ENCODE results near the gene FFAR2. TPM values are rescaled to one million over a fixed set of nuclear protein-coding genes. Genes with fewer than 3 reads are reported as not detected.

The FFAR2 gene
- total and polyA plus RNA-seq, 9 of the 15 experiments (the other 6 are each of a cell fraction or from before 2014, with no cell fraction given): not detected

GRCh38 chr19:35431145-35431807, 16.8 kb upstream of the FFAR2 start:
- H3K9me3 ChIP-seq (replicated peaks; ENCODE audit: control insufficient read depth, insufficient read depth, low read depth, low read length): no peaks in the 10 kb centered on the region
- no peaks in the 10 kb centered on the region for H3K36me3 ChIP-seq (ENCODE audit: control insufficient read depth, insufficient read depth, low read length)
- BruUV-seq (replicated peaks): no TSS peak
- no peaks in the 10 kb centered on the region for H3K79me2 ChIP-seq (ENCODE audit: control insufficient read depth, insufficient read depth, low read length)
- in situ Hi-C loops (cut with MboI) (no loop called here), intact Hi-C loops (cut with micrococcal nuclease) (no loop called here)
- H3K9ac ChIP-seq (ENCODE audit: insufficient read depth in 1 of 2, low read depth in 2 of 2, low read length in 2 of 2): no peak overlapping the region
- H3K27ac ChIP-seq (ENCODE audit: extremely low read depth, low read depth, low read length): no peak overlapping the region
- H4K20me1 ChIP-seq (replicated peaks; ENCODE audit: control insufficient read depth, insufficient read depth, low read length): no peaks in the 10 kb centered on the region
- peaks cover 44 to 59% of the 10 kb centered on the region in 2 experiments for H3K27me3 ChIP-seq (ENCODE audit: control insufficient read depth in 2 of 2, insufficient read depth in 2 of 2, low read length in 2 of 2)
- DNase-seq (ENCODE audit: extremely low read depth in 1 of 4, low spot score in 3 of 4) (no peak), FAIRE-seq (no peak), ATAC-seq (no peak)
- 7% methylated on average over 8 of the region's 8 CpGs for WGBS (ENCODE audit: insufficient coverage, low coverage, missing lambda C conversion rate)
- H3K9me1 ChIP-seq (ENCODE audit: control insufficient read depth, insufficient read depth, low read length): no peaks in the 10 kb centered on the region
- no peak overlapping the region for H3K4me2 ChIP-seq (ENCODE audit: insufficient read depth, low read length)
- H3K4me3 ChIP-seq: no peak overlapping the region
- TF ChIP-seq ARNT (IDR thresholded peaks at IDR 0.05) (no peak), ZNF766 (CRISPR knock-in tag; conservative IDR thresholded peaks at IDR 0.05) (no peak), NBN (IDR thresholded peaks at IDR 0.05; ENCODE audit: low read depth) (no peak), ARID1B (IDR thresholded peaks at IDR 0.05) (no peak), SP2 (IDR thresholded peaks at IDR 0.05; ENCODE audit: extremely low read depth, low read depth, low read length, poor library complexity, severe bottlenecking) (no peak), TEAD1 (CRISPR knock-in tag; IDR thresholded peaks at IDR 0.05) (no peak), SRSF3 (IDR thresholded peaks at IDR 0.05; ENCODE audit: insufficient read depth, low read length) (no peak), MTA2 (IDR thresholded peaks at IDR 0.05; ENCODE audit: low read depth) (no peak), MEF2D (tag; conservative IDR thresholded peaks at IDR 0.05; ENCODE audit: low read depth) (no peak), PRMT5 (CRISPR knock-in tag; IDR thresholded peaks at IDR 0.05) (no peak), JUND (IDR thresholded peaks at IDR 0.05; ENCODE audit: borderline replicate concordance, low read depth, low read length) (no peak), JUND (tag; IDR thresholded peaks at IDR 0.05; ENCODE audit: borderline replicate concordance, low read depth, low read length) (no peak), IRF9 (tag; IDR thresholded peaks at IDR 0.05) (no peak), POLR2AphosphoS2 (IDR thresholded peaks at IDR 0.05; ENCODE audit: low read length) (no peak), MAFF (IDR thresholded peaks at IDR 0.05; ENCODE audit: low read length) (no peak)
- no peak overlapping the region for H2AFZ ChIP-seq (ENCODE audit: low read depth, low read length)
- peaks cover 20 to 23% of the 10 kb centered on the region in 2 experiments; a peak in 4 of 5 replicates for H3K4me1 ChIP-seq (replicated peaks in 1 of 2; ENCODE audit: control insufficient read depth in 2 of 2, insufficient read depth in 2 of 2, low read length in 2 of 2)
- ChIA-PET POLR2A (interaction anchor here (1.3 to 2.0 kb wide), 3 partner anchors 8 to 10 kb away, joined by 4 to 7 read pairs (median 6); no protein-coding TSS in a partner anchor), CTCF (ENCODE audit: low intra/inter-chr PET ratio) (no interaction called here)
